AG08395 (cell line): Measurements from ENCODE around the gene GSTA1.
"Not testable (repeated sequence)": the region's sequence is repeated elsewhere in the genome, so short reads cannot be mapped to it uniquely, and the experiment has no call there.

Source experiments
- DNase-seq: peaks from one replicate; pipeline ENCODE4 v3.0.0; 2012; ENCODE audit warnings: mixed read lengths, low spot score

The GSTA1 gene

DNA sequence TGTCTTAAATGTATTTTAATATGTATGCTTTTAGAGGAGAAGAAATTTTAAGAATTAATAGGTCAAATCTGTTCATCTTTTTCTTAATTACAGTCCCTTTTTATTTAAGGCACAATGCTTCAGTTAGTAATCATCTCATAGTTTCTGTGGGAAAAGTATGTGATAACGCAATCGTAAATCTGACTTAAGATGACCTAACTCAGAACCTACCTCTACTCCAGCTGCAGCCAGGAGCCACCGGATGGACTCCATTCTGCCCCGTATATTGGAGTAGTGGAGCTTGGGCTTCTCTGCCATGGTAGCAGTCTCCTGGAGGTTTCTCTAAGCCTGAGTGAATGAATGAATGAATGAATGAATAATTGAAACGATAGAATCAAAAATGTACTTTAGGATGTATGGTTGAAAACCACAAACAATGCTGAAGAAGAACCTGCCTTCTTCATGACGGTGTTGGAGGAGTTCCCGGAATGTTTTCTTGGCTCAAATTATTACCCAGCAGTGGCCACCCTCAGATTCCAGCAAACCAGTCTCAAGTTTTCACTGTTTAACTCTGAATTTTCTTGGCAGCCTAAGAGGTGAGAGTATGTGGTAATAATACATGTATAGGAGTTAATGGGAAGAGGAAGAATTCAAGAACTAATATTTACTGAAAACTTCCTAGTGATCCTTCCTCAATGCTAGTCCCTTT lies 45.8 kb downstream of the GSTA1 start:
- DNase-seq: peak; percentile 39

DNA sequence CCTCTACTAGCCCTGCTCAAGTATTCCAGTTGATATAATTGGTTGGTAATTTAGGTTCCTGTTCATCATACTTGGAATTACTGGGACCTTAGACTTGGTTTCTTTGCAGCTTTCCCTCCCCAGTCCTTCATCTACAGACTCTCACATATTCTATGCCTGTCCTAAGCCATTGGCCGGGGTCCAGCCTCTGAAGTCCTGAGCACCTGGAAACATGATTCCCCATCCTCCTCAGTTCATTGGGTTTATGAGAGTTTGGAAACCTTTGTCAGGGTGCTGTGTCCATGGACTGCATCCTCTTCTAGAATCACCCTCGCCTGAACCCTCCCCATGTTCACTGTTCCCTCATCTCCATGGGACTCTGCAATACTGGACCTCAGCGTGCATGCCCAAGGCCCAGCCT lies 49.2 kb downstream of the GSTA1 start:
- no peak for DNase-seq

DNA sequence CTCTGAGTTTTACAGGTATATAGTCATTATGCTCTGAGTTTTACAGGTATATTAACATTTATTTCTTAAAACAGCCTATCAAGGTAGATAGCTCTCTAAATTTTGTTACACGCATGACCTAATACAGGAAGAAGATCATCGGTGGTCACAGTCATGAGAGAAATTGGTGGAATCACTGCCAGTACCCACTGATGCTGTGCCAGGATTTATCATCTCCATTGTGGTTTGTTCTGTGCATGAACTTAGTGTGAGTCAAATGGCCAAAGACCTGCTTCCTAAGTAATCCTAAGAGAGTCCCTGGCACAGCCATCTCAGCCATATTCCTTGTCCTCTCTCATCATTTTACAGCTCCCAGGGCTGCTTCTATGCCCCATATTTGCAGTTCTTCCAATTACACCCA lies 50.5 kb downstream of the GSTA1 start:
- DNase-seq: not testable (repeated sequence)

DNA sequence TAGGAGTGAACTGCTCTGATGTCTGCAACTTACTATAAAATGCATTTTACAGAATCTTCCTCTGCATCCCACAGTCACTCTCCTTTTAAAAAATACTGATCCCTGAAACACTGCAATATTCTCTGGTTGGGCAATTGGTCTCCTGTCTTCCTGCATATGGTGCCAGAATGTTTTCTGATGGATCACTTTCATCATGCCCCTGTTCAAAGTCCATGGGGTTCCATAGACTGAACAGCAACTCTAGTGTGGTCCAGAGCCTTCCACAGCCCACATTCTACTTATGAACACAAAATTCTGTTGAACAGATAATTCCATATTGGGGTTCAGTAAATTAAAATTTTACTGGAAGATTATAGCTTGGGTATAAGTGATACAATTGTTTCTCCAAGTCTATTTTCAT lies 51.3 kb downstream of the GSTA1 start:
- no peak for DNase-seq

DNA sequence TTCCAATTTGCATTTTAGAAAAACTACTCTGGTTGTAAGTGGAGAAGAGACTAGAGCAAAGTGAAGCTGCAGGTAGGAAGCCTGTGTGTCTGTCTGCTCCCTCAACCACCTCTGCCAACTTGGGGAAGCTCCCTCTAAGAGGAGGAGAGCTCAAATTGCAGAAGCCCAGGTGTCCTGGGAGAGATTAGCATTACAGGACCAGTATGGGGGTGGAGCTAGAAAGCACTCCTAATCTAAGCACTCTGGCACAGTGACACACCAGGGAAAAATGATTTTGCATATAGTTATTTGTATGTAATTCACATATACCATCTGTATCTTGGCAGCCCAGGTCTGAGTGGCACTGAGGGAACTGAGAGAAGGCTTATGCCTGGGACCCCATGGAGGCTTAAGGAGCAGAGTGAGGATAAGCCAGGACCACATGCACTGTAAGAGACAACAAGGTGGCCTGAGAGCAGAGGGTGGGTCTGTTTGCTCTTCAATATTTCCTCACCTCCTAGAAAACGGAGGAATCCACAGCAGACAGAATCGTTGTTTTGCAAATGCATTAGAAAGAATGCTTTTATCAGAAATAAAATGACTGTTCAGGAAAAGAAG lies 54.0 kb downstream of the GSTA1 start:
- no peak for DNase-seq

DNA sequence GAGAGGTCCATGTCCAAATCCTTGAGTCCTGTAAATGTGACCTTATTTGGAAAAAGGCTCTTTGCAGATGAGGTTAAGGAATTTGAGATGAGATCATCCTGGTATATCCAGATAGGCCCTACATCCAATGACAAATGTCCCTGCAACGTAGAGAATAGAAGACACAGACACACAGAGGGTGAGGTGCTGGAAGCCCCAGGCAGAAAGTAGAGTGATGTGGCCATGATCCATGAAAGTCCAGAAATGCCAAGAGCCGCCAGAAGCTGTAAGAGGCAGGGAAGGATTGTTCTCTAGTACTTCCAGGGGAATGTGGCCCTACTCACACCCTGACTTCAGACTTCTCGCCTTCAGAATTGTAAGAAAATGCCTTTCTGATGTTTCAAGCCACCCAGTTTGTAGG lies 56.3 kb downstream of the GSTA1 start:
- not testable (repeated sequence) for DNase-seq

DNA sequence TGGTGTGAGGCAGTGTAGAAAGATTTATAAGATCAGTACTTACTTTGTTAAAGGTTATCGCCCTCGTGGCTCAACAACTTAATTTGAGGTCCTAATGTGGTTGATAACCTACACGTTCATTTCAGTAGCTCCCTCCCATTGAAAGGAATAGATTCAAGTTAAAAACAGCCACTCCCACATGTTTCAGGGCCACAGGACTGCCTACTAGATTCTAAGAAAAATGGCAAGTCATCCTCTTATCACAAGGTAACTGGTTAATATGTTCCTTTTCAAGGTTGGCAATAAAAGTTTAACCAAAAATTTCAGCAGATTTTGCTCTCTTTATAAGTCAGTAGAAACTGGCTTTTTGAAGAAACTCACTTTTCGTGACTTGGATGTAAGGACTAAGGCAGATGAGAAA lies 57.4 kb downstream of the GSTA1 start:
- no peak for DNase-seq

DNA sequence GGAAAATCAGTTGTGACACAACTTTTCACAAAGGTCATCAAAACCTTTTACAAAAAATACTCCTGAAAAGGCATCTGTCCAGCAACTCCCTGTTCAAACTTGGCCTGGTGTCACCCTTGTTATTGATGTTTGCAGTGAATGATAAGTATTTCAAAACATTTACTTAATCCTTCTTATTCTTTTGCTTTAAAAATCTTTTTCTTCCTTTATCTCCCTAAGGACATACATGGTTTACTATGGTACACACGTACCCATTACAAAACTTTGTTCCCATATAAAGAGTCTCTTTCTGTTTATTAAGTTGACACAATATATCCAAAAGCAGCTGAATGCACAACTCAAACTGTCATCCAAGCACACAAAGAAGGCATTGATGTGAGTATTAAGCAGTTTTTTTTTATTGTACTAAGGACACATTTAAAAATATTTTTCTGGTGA lies 57.8 kb downstream of the GSTA1 start:
- no peak for DNase-seq

DNA sequence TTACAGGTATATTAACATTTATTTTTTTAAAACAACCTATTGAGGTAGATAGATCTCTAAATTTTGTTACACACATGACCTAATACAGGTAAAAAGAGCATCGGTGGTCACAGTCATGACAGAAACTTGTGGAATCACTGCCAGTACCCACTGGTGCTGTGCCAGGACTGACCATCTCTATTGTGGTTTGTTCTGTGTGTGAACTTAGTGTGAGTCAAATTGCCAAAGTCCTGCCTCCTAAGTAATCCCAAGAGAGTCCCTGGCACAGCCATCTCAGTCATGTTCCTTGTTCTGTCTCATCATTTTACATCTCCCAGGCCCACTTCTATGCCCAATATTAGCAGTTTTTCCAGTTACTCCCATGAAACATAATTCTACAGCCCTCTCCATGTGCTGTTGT lies 61.7 kb downstream of the GSTA1 start:
- DNase-seq: peak; percentile 19
